ENCODE measurements around the gene PCSK9. TPM values are rescaled to one million over a fixed set of nuclear protein-coding genes. Genes with fewer than 3 reads are reported as not detected.

PCSK9 gene
- polyA plus RNA-seq, 3 donors: not detected

DNA sequence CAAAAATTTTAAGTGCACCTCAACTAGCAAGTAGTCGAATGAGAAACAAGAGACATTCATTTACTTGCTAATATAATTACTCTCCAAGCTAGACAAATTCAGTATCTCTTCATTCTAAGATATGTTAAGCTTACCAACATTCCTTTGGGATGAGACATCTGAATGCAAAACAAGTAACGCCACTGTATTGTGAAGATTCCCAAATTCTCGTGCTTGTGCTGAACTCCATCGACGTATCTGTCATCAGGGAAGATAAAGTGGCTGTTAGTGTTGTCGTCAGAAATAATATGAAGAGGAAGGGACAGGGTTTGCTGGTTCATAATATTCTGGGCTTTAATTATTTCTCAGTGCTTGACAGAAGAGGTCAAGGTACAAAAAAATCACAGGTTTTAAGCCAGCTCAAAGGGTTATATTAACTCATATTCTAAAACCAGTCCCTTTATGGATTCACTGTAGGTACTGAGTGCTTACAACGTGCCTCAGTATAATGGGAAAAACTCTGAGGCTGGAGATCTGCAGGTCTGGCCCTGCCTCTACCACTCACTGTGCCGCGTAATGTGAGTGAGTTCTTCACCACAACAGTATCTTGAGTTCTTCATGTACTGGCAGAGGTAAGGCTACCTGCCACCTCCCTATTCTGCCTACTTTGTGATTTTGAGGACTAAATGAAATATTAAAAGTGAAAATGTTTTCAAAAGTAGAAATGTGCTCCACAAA, 42.0 kb downstream of the PCSK9 start:
- no peak overlapping the region for H3K4me2 ChIP-seq (replicated peaks; ENCODE audit: extremely low read depth, low read length, poor library complexity, severe bottlenecking)
- H3K27me3 Mint-ChIP-seq (ENCODE audit: low read depth in 3 of 3): no peaks in the 10 kb centered on the region
- TF ChIP-seq, protein P1, sequence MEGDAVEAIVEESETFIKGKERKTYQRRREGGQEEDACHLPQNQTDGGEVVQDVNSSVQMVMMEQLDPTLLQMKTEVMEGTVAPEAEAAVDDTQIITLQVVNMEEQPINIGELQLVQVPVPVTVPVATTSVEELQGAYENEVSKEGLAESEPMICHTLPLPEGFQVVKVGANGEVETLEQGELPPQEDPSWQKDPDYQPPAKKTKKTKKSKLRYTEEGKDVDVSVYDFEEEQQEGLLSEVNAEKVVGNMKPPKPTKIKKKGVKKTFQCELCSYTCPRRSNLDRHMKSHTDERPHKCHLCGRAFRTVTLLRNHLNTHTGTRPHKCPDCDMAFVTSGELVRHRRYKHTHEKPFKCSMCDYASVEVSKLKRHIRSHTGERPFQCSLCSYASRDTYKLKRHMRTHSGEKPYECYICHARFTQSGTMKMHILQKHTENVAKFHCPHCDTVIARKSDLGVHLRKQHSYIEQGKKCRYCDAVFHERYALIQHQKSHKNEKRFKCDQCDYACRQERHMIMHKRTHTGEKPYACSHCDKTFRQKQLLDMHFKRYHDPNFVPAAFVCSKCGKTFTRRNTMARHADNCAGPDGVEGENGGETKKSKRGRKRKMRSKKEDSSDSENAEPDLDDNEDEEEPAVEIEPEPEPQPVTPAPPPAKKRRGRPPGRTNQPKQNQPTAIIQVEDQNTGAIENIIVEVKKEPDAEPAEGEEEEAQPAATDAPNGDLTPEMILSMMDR (IDR thresholded peaks at IDR 0.05): no peak

GRCh38 chr1:55081905-55082296, 42.6 kb downstream of the PCSK9 start:
- Histone ChIP-seq H2AFZ (ENCODE audit: insufficient read depth, low read depth, low read length, poor library complexity, severe bottlenecking) (no peak overlapping the region), H3K36me3 (replicated peaks in 1 of 2; ENCODE audit: control insufficient read depth in 1 of 2, insufficient read depth in 2 of 2, low read length in 2 of 2) (peaks cover 99 to 100% of the 10 kb centered on the region in 2 donors), H3K4me2 (replicated peaks; ENCODE audit: extremely low read depth, low read length, poor library complexity, severe bottlenecking) (no peak overlapping the region), H3K9ac (ENCODE audit: insufficient read depth, low read length, poor library complexity, severe bottlenecking) (no peak overlapping the region), H4K20me1 (ENCODE audit: insufficient read depth, low read length) (no peaks in the 10 kb centered on the region), H3K27me3 (ENCODE audit: control insufficient read depth in 2 of 2, insufficient read depth in 2 of 2, low read length in 2 of 2) (no peaks in the 10 kb centered on the region), H3K4me1 (ENCODE audit: control insufficient read depth in 1 of 2, insufficient read depth in 2 of 2, low read length in 2 of 2) (no peaks in the 10 kb centered on the region), H3K9me3 (replicated peaks in 1 of 2; ENCODE audit: control insufficient read depth in 1 of 2, insufficient read depth in 1 of 2, low read length in 2 of 2) (no peaks in the 10 kb centered on the region), H3K79me2 (ENCODE audit: insufficient read depth, low read length) (no peaks in the 10 kb centered on the region), H3K27ac (ENCODE audit: low read depth in 1 of 2, low read length in 2 of 2) (no peak overlapping the region), H3K4me3 (replicated peaks in 1 of 3; ENCODE audit: low read depth in 2 of 3, low read length in 3 of 3) (no peak overlapping the region)
- no peaks in the 10 kb centered on the region for H3K27me3 Mint-ChIP-seq (ENCODE audit: low read depth in 3 of 3)
- no peaks in the 10 kb centered on the region for H3K9me3 Mint-ChIP-seq
- no peak for DNase-seq
- intact Hi-C loops (cut with micrococcal nuclease): no loop called here
- 83% methylated on average over 1 of the region's 2 CpGs for WGBS (ENCODE audit: insufficient coverage)
- no peaks in the 10 kb centered on the region for H3K4me1 Mint-ChIP-seq
- TF ChIP-seq, protein P1 (IDR thresholded peaks at IDR 0.05): no peak
- H3K4me3 Mint-ChIP-seq: no peak overlapping the region
- peaks cover 93 to 96% of the 10 kb centered on the region in 2 donors for H3K36me3 Mint-ChIP-seq
- no peak overlapping the region for H3K27ac Mint-ChIP-seq

More for the DNA sequence above, 42.0 kb downstream of the PCSK9 start:
- no peak overlapping the region for H3K27ac Mint-ChIP-seq
- peaks cover 95 to 98% of the 10 kb centered on the region in 2 donors for H3K36me3 Mint-ChIP-seq
- Histone ChIP-seq H3K4me1 (ENCODE audit: control insufficient read depth in 1 of 2, insufficient read depth in 2 of 2, low read length in 2 of 2) (no peaks in the 10 kb centered on the region), H3K27ac (ENCODE audit: low read depth in 1 of 2, low read length in 2 of 2) (no peak overlapping the region), H4K20me1 (ENCODE audit: insufficient read depth, low read length) (no peaks in the 10 kb centered on the region), H3K9me3 (replicated peaks in 1 of 2; ENCODE audit: control insufficient read depth in 1 of 2, insufficient read depth in 1 of 2, low read length in 2 of 2) (no peaks in the 10 kb centered on the region), H3K4me3 (replicated peaks in 1 of 3; ENCODE audit: low read depth in 2 of 3, low read length in 3 of 3) (no peak overlapping the region), H2AFZ (ENCODE audit: insufficient read depth, low read depth, low read length, poor library complexity, severe bottlenecking) (no peak overlapping the region), H3K27me3 (ENCODE audit: control insufficient read depth in 2 of 2, insufficient read depth in 2 of 2, low read length in 2 of 2) (no peaks in the 10 kb centered on the region), H3K9ac (ENCODE audit: insufficient read depth, low read length, poor library complexity, severe bottlenecking) (no peak overlapping the region), H3K79me2 (ENCODE audit: insufficient read depth, low read length) (no peaks in the 10 kb centered on the region), H3K36me3 (replicated peaks in 1 of 2; ENCODE audit: control insufficient read depth in 1 of 2, insufficient read depth in 2 of 2, low read length in 2 of 2) (peaks cover 99 to 100% of the 10 kb centered on the region in 2 donors)
- no peak for DNase-seq
- no peaks in the 10 kb centered on the region for H3K9me3 Mint-ChIP-seq
- H3K4me1 Mint-ChIP-seq: no peaks in the 10 kb centered on the region
- no peak overlapping the region for H3K4me3 Mint-ChIP-seq
- intact Hi-C loops (cut with micrococcal nuclease): no loop called here
- WGBS (ENCODE audit: insufficient coverage): 100% methylated on average over 4 of the region's 9 CpGs
